Activated CD4-positive, CD25-positive, alpha-beta regulatory T cell treated with anti-CD3 and anti-CD28 coated beads, Interleukin-2, amount 50 U/mL, for 24 hours (primary cell): ENCODE results near the gene AGAP3.
A peak's percentile ranks its signal among the peaks of the same experiment; 100 is the strongest.
"Not testable (repeated sequence)": the region's sequence is repeated elsewhere in the genome, so short reads cannot be mapped to it uniquely, and the experiment has no call there.

Experiments
- ATAC-seq, 2 donors: fragments of 150-1000 bp; cut with Tn5 transposase; one replicate each; pipeline ENCODE4 v1.10.0; 2021; ENCODE audit warnings: mild to moderate bottlenecking in 1 of 2, moderate library complexity in 1 of 2

The AGAP3 gene

GRCh38 chr7:151085691-151086620, at the start of gene AGAP3:
TSS of gene AGAP3 (plus strand) at chr7:151086475. CDS start at chr7:151086742, 267 bp downstream.
- ATAC-seq: peak; percentile 6 to 11

GRCh38 chr7:151038951-151039849, 47.1 kb upstream of the AGAP3 start:
- peak; percentile 94 to 96 for ATAC-seq

- ATAC-seq: no peak
Observed at GRCh38 chr7:151039850-151040548, 46.3 kb upstream of the AGAP3 start.

- no peak for ATAC-seq
Observed at GRCh38 chr7:151040616-151041375, 45.5 kb upstream of the AGAP3 start.

GRCh38 chr7:151043449-151043848, 42.8 kb upstream of the AGAP3 start:
- ATAC-seq: not testable (repeated sequence)

GRCh38 chr7:151043959-151044358, 42.3 kb upstream of the AGAP3 start:
- no peak for ATAC-seq

GRCh38 chr7:151045262-151045661, 41.0 kb upstream of the AGAP3 start:
- no peak for ATAC-seq

GRCh38 chr7:151045967-151046366, 40.3 kb upstream of the AGAP3 start:
- no peak for ATAC-seq

GRCh38 chr7:151046603-151047573, 39.4 kb upstream of the AGAP3 start:
- ATAC-seq: no peak

- no peak for ATAC-seq
Observed at GRCh38 chr7:151047976-151048815, 38.1 kb upstream of the AGAP3 start, which contains the start of gene ASIC3. TSS of gene ASIC3 (plus strand) at chr7:151048531. CDS start at chr7:151048886, 355 bp downstream.

GRCh38 chr7:151048911-151049463, 37.3 kb upstream of the AGAP3 start:
- no peak for ATAC-seq

GRCh38 chr7:151051108-151051507, 35.2 kb upstream of the AGAP3 start:
- ATAC-seq: peak; percentile 72 to 73

GRCh38 chr7:151053096-151053495, 33.2 kb upstream of the AGAP3 start:
- ATAC-seq: no peak

GRCh38 chr7:151053751-151054150, 32.5 kb upstream of the AGAP3 start:
- no peak for ATAC-seq

- ATAC-seq: no peak
Observed at GRCh38 chr7:151056283-151056665, 30.0 kb upstream of the AGAP3 start.

GRCh38 chr7:151056666-151057505, 29.4 kb upstream of the AGAP3 start:
- ATAC-seq: no peak

- ATAC-seq: peak; percentile 0 to 1
Observed at GRCh38 chr7:151057506-151057988, 28.7 kb upstream of the AGAP3 start, which contains the start of gene CDK5. TSS of gene CDK5 (minus strand) at chr7:151057897. CDS start at chr7:151057848, 49 bp downstream.
